K562 (cell line): ENCODE data around the gene TMEFF2.

Experiments used
- BHLHE40 ChIP-seq: IDR thresholded peaks from 2 replicates; pipeline ENCODE4 v1.6.1; 2011; ENCODE audit warnings: low read length, improper control_type of control experiment
- CTCF ChIP-seq, 3 experiments: IDR thresholded peaks in 2 of 3; conservative IDR thresholded peaks in 1 of 3; 2 replicates each; pipeline ENCODE4 v1.5.1; 2011 to 2012; ENCODE audit warnings: low read length in 3 of 3, mild to moderate bottlenecking in 3 of 3, control low read depth in 2 of 3, improper control_type of control experiment in 1 of 3, inconsistent platforms in 1 of 3, low read depth in 1 of 3, mixed read lengths in 1 of 3, moderate library complexity in 1 of 3; ENCODE audit not compliant: insufficient read depth in 2 of 3
- ELF4 ChIP-seq: fragments of 450-650 bp; formaldehyde crosslinking; IDR thresholded peaks from 2 replicates; pipeline ENCODE4 v1.4.0; 2022; ENCODE audit warnings: missing genetic modification characterization
- FOXK2 ChIP-seq, 2 experiments: fragments of 450-650 bp; IDR thresholded peaks in 1 of 2; conservative IDR thresholded peaks in 1 of 2; 2 replicates each; pipeline ENCODE4 v1.6.1; 2016; ENCODE audit warnings: low read depth in 2 of 2, mild to moderate bottlenecking in 1 of 2
- PRMT5 ChIP-seq: sonication (generic); formaldehyde crosslinking; IDR thresholded peaks from 2 replicates; pipeline ENCODE4 v1.5.0; 2020; ENCODE audit warnings: missing genetic modification reagents
- STAG1 ChIP-seq: sonication (generic); formaldehyde crosslinking; IDR thresholded peaks from 2 replicates; pipeline ENCODE4 v1.5.0; 2020; ENCODE audit warnings: missing genetic modification reagents, borderline replicate concordance

GRCh38 chr2:192140236-192140839, 54.4 kb downstream of the TMEFF2 start:
- TF ChIP-seq PRMT5 (CRISPR knock-in tag) (no peak), CTCF (IDR thresholded peaks at IDR 0.05 in 2 of 3, conservative IDR thresholded peaks at IDR 0.05 in 1 of 3; ENCODE audit: insufficient read depth in 2 of 3, low read depth in 1 of 3, low read length in 3 of 3) (no peak), ELF4 (CRISPR knock-in tag) (no peak), BHLHE40 (no peak), STAG1 (no peak), FOXK2 (conservative IDR thresholded peaks at IDR 0.05 in 1 of 2, IDR thresholded peaks at IDR 0.05 in 1 of 2; ENCODE audit: low read depth in 2 of 2) (no peak)
